HK-2 (cell line): ENCODE results near the gene PODN.

Experiments used
- DNase-seq: peaks from one replicate; pipeline ENCODE4 v3.0.0-alpha.2; 2018; ENCODE audit not compliant: unreplicated experiment

Gene PODN

GRCh38 chr1:53061859-53062707, at the start of gene PODN:
TSS of gene PODN (plus strand) at chr1:53062213. CDS start at chr1:53069856, 7,643 bp downstream.
- DNase-seq, result no peak

DNA sequence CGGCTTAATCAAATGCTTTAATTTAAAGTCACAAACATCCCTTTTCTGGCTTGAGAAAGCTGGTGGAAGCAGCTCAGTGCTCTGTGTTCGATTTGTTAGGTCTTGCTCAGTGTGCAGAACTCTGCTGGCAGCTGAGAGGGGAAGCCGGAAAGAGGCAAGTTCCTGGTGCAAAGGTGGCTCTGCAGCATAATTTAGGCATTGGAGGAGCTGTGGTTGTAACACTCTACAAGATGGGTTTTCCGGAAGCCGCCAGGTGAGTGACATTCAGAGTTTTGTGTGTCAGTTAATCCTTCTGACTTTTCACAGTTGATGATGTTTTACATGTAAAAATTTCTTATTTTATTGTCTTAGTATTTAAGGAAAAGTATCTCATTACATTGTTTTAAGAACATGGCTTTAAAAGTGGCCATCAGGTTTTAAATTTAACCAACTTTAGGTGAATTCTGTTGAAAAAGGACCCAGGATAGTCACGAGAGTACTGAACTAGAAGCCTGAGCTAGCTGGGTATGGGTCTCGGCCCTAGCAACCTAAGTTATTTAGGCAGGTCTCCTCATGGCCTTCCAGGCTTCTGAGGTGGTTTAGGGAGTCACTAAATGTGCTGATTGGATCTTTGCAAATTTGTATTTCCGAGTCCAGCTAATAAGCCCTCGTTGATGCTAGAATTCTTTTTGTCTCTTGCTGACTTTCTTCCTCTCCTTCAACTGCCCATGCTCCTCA, 47.1 kb upstream of the PODN start:
- DNase-seq, result peak; percentile 68

DNA sequence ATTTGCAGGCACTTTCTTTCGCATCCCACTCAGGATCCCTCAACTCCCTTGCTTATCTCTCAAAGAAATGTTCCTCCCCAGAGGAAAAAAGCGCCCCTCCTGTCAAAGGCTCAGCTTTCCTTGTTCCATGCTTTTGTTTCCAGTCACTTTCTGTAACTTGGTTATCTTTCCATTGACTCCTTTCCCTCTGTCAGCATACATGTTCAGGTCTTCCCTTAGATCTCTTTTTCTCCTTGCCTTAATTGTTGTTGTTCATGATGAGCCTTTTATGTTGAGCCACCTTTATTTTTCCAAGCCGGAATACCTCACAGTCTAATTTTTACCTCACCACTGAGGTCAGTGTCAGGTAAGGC, 46.5 kb upstream of the PODN start:
- DNase-seq, result no peak

- DNase-seq, result no peak
These were observed 45.3 kb upstream of the PODN start for GRCh38 chr1:53016705-53017104.

GRCh38 chr1:53020588-53020987, 41.4 kb upstream of the PODN start:
- DNase-seq, result no peak

DNA sequence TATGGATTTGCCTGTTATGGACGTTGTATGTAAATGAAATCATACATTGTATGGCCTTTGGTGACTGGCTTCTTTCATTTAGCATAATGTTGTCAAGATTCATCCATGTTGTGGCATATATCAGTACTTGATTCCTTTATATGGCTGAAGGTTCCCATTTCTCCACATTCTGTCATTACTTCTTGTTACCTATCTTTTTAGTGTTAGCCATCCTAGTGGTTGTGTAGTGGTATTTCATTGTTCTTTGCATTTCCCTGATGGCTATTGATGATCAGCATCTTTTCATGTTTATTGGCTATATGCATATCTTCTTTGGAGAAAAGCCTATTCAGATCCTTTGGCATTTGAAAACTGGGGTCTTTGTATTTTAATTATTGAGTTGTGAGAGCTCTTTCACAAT, 39.8 kb upstream of the PODN start:
- no peak for DNase-seq

DNA sequence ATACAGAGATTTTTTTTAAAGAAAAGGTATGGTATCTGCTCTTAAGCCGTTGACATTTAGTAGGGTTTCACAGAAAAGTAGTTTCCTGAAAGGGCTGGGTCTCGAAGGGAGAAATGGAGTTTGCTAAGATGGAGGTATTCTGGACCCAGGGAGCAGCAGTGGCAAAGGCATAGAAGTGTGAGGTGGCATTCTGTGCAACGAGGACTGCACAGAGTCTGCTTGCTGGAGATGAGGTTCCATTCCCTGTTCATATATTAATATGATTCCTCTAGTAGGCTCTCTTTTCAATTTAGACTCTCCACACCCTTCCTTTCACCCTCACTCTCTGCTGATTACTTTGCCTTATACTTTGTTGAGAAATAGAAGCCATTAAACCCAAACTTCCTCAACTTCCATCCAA, 38.5 kb upstream of the PODN start:
- DNase-seq, result no peak

DNA sequence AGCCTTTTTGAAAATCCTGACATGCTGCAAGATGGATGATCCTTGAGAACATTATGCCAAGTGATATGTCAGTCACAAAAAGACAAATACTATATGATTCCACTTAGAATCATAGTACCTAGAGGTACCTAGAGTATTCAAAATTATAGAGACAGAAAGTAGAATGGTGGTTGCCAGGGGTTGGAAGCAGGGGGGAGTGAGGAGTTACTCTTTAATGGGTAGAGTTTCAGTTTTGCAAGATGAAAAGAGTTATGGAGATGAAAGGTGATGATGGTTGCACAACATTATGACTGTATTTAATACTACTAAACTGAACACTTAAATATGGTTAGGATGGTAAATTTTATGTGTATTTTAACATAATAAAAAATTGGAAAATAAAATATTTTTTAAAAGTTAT, 37.9 kb upstream of the PODN start:
- DNase-seq, result no peak

DNA sequence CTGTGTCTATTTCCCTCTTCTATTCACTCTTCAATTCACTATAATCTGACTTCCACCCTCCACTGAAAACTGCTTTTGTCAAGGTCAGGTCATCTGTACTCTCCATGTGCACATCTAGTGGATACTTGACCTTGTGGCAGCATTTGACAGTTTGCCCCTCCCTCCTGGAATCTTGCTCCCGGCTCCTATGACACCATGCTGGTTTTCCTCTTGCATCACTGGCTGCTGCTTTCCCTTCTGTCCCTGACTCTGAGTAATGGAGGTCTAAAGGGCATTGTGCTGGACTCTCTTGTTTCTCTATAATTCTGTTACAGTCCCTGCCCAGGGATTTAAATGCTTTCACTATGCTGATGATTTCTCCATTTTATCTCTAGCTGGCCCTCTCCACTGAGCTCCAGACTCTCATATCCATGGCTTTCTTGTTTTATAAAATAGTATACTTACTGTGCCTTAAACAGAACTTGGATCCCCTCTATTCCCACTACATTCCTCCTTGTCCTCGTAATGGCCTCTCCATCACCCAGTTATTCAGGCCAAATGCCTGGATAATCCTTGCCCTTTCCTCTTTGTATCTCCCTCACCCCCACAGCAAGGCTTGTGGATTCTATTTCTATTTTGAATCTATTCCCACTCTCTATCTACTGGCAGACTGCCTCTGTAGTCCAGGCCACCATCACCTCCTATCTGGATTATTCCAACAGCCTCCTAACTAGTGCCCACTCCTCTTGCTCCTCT, 36.8 kb upstream of the PODN start:
- peak; percentile 5 for DNase-seq

DNA sequence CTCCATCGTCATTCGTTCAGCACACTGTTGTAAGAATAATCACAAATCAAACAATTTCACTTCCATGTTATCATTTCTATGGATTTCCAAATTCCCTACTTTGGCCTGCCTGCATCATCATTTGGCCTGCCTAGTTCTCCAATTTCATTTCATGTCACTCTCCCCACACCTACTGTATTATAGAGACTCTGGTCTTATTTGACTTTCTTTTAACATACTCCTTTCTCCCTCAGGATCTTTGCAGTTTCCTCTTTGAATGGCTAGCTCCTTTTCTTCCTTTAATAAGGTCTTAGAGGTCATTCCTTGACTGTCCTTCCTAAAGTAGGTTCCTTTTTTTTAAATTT, 36.3 kb upstream of the PODN start:
- no peak for DNase-seq

DNA sequence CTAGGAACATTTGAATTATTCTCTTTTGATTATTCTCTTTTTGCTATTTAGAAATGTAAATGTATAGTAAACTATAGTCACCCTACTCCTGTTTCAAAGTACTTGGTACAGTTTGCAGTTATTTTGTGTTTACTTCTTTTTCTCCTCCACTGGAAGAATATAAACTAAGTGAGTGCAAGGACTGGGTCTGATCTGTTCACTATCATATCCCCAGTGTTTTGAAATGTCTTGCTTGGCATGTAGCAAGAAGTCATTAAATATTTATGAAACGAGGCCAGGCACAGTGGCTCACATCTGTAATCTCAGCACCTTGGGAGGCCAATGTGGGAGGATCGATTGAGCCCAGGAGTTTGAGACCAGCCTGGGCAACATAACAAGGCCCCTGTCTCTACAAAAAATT, 35.8 kb upstream of the PODN start:
- DNase-seq, result no peak

DNA sequence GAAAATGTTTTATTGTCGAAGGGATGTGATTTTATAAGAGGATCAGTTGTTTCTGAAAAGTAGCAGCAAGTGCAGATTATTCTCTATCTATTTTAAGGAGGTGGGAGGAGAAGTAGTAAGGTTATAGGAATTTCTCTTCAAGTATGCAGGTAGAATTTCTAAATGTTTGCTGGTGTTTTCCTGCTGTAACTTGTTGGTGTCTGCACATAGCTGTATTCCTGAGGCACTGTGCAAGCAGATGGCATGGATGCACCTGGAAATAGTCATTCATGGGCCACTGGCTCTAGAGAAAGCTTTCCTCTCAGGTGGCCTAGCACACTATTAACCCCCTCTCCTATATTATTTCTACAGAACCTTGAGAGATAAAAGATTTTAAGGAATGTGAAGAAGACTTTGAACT, 30.3 kb upstream of the PODN start:
- no peak for DNase-seq

- DNase-seq, result no peak
These were observed 24.9 kb upstream of the PODN start for GRCh38 chr1:53037159-53037558.

DNA sequence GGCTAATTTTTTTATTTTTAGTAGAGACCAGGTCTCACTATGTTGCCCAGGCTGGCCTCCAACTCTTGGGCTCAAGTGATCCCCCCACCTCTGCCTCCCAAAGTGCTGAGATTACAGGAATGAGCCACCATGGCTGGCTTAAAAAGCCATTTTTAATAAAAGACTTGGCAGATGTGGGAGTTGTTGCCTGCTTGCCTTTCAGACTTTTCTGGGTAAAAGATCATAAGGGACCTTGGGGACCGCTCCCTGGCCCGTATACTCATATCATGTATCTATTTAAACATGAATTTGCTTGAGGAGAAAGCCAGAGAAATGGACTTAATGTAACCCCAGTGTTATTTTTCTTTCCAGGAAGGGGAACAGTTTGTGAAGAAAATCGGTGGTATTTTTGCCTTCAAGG, 23.4 kb upstream of the PODN start:
- DNase-seq, result no peak

GRCh38 chr1:53043271-53043670, 18.7 kb upstream of the PODN start:
- no peak for DNase-seq

- DNase-seq, result no peak
These were observed 17.1 kb upstream of the PODN start for GRCh38 chr1:53044926-53045325.

DNA sequence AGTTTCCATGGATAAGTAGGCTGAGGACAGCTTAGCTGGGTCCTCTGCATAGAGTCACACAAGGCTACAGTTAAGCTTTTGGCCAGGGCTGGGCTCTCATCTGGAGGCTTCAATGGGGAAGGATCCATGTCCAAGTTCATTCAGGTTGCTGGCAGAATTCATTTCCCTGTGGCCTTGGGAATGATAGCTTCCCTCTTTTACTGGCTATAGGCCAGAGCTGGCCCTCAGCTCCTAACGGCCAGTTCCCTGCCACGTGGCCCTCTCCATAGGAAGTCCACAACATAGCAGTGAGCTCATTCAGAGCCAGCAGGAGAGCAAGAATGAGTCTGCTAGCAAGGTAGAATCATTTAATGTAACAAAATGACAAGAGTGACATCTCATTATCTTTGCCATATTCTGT, 15.1 kb upstream of the PODN start:
- DNase-seq, result no peak

DNA sequence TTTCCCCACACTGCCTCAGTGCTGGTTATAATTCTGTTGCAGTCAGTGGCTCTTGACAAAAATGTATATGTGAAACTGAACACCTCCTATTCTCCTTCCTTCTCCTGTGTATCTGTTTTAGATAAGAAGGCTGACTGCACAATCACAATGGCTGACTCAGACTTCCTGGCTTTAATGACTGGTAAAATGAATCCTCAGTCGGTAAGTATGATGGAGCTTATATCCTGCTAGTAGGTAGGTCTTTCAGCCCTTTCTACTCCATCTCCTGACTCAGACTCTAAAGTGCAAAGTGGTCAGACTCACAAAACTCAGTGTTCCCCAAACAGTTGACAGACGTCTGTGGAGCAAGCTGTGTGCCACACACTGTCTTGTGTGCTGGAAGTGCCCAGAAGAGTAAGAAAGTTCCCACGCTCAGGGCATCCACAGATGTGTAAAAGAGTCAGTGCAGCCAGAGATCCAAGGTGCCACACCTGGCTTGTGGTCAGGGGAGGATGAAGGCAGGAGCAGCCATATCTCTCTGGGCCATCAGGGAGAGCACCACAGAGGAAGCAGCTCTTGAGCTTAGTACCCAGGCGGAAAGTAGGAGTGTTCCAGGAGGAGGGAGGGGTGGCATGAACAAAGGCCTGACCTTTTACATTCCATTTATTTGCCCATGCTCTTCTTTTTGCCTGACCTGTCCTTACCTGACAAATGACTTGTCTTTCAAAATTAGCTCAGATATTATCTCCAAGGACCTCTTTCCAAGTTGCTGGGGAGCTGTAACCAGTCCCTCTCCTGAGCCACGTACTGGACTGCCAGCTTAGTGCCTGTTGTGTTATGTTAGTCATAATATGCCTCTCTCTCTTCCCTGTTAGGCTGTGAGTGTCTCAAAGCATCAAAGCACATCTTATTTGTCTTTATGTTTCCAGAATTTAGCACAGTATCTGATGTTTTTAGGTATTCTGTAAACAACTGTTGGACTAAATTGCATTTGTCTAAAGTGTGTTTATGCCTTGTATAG, 14.0 kb upstream of the PODN start:
- DNase-seq, result no peak

GRCh38 chr1:53048960-53049573, 12.9 kb upstream of the PODN start:
- DNase-seq, result no peak

DNA sequence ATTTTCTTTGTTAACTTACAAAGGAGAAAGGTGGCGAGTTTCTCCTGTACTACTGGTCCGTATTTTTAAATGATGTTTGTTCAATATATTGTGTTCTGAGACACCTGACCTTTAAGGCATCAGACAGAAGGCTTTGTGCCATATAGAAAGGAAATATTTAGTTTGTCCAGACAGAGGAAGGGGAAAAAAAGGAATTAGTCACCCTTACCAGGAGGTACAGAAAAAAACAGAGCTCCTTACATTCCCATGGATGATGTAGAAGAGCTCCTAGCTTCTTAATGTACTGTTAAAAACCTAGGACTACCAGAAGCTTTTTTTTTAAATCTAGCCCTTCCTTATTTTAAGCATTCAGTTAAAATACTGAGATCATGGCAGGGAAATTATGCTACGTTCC, 12.4 kb upstream of the PODN start:
- no peak for DNase-seq

GRCh38 chr1:53050310-53050709, 11.7 kb upstream of the PODN start:
- no peak for DNase-seq
